CD4-positive, alpha-beta T cell treated with Interleukin-1 beta for 1 hour (primary cell): ENCODE data around the gene IFT43.

Experiments
- DNase-seq, 2 donors: peaks; one replicate each; pipeline ENCODE4 v3.0.0-alpha.2; 2020 to 2022

IFT43 gene

DNA sequence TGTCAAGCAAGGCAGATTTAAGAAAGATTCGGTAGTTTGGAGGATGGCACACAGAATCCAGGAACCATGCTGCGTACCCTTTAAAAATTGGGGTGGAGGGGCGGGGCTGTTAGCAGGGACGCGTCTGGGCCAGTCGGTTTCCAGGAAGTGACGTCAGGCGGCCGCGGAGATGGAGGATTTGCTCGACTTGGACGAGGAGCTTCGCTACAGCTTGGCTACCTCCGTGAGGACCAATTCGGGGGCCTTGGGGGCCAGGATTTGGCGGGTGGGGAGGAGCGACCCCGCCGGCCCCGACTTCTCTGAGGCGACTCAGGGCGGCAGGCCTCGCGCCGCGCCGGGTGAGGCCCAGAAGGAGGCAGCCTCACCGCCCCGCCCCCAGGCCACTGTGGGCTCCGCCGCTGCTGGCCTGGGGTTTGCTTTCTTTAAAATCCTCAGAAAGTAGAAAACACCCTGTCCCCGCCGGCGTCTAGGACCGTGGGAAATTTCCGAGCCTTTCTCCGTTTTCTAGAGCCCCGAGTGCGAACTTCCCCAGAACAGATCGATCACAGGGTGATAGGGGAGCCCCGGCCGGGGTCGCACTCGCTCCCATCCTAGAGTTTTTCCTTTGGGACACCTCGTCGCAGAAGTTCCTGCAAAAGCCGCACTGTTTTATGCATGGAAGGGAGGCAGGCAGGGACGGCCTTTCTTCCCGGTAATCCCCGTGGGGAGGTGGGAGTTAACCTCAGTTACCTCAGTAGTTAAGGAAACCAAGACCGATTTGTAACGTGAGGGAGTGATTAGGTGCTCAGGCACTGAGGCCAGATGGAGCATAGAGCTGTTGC is at the start of gene IFT43:
IFT43 (plus strand) TSS at position 146 of the 821 bp plus-strand sequence; CDS start at position 170, 24 bp downstream.
- DNase-seq, result peak; percentile 89

DNA sequence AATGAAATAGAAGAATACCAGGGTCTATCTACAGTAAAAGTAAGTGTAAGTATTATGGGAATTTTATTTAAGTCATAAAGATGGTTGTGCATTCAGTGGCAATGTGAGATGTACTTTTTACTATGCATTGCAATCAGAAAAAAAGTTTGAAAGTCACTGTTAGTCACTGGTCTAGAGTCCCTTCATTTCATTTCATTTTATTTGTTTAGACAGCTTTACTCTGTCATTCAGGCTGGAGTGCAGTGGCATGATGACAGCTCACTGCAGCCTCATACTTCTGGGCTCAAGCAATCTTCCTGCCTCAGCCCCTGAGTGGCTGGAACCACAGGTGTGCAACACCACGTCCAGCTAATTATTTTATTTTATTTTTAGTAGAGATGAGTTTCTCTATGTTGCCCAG is 46.4 kb upstream of the IFT43 start:
- DNase-seq, result no peak

DNA sequence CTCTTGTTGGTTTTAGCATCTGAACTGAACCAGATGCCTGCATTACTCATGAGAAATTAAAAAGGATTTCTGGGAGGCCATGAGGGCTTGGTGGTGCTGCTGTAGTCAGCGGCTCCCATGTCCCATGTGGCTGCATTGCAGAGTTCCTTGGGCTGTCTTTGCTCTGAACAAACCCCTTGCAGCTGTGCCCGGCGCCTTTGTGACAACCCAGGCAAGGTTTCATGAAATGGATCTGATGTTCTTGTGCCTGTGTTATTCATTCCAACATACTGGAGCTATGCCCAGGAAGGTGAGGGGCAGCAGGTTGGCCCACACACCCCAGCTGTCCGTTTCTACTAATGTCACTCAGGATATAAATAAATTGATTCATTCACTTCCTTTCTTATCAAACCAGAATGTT is 44.5 kb upstream of the IFT43 start:
- DNase-seq, result no peak

DNA sequence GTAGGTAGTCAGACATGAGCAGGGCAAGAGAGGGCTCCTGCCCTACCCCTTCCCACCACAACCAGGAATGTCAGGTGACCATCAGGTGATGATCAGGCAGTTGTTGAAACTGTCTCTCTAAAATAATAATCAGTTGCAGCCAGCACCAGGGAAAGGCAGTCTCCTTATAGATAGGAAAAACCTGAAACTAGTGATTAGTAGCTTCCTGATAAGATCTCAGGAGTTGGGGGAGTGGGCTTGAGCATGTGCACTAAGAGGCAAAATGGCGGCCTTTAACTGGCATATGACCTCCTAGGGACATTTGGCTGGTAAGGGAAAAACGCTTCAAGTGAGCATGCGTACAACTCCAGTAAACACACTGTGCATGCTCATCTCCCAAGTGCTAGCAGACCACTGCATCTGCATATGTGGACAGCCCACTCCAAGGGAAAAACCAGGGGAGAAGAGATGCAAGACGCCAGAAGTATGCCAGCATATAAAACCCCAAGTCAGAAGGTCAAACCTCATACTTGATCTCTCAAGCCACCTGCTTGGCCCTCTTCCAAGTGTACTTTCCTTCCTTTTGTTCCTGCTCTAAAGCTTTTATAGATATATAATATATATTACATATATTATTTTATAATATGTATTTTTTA is 40.8 kb upstream of the IFT43 start:
- no peak for DNase-seq

DNA sequence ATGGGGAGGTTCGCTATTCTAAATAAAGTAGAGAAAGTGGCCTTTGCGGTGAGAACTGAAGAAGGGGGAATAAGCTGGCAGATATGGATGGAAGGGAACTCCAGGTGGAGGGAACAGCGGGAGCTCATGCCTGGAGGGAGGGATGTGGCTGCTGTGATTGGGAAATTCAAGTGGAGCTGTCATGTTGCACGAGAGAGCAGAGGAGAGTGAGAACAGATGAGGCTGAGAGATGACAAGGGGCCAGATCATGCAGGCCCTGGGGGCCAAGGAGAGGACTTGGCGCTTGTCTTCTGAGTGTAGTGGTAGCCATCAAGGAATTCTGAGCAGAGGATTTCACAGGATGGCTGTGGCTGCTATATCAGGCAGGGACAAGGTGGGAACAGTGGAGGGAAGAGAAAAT is 38.8 kb upstream of the IFT43 start:
- DNase-seq, result no peak

DNA sequence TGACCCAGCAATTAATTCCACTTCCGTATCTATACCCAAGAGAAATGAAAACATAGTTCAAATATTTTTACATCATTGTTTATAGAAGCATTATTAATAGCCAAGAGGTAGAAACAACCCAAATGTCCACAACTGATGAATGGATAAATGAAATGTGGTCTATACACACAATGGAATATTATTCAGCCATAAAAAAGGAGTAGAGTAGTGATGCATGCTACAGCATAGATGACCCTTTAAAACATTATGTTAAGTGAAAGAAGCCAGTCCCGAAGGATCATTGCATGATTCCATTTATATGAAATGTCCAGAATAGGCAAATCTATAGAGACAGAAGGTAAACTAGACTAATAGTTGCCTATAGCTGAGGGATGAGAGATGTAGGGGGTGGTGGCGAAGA is 33.1 kb upstream of the IFT43 start:
- no peak for DNase-seq

DNA sequence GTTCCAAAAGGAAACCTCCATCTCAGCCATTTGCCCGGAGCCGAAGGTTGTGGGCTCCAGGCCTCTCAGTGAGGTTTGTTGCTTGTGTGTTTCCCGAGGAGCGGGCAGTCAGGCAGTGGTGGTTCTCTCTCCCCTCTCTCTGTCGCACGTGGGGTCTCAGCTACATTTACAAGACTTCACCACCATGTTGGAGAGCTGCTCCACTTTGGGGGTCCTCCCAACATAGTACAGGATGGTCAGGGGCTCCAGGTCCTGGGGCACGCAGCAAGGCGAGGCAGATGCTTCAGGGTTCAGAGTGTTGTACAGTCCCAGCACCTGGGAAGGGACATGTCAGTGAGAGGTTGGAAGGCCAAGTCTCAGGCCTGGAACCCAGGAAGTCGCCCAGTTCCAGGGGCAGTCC is 26.5 kb upstream of the IFT43 start:
- DNase-seq, result no peak

DNA sequence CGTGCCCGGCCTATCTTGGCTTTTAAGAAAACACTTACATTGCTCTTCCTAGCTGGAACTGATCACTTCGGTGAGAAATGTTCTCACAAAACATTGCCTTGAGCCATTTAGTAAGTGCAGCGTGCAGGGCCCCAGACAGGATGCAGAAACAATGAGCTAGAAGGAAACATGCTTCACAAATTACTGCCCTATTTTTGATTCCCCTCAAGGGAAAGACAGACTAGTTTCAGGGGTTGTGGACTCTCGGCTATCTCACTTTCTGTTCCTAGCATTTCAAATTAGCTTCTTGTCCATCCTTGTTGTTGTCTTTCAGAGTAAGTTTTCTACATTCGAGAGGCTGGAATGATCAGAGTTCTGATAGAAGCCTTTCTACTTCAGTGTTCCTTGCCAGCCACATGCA is 25.3 kb upstream of the IFT43 start:
- DNase-seq, result no peak

DNA sequence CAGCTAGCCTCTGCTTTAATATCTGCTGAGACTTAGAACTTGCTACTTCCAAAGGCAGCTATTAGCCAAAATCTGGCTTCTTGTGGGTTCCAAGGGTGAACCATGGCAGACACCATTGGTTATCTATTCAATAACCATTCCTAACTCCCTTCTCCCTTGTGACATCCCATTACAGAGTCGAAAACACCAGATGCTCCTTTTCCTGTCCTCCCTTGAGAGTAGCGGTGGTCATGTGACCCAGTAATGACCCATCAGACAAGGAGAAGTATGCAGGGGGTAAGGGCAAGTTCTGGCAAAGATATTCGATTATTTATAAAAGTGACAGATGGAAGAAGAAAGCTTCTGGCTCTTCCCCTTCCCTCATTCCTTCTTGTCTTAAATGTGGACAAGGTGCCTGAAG is 23.9 kb upstream of the IFT43 start:
- DNase-seq, result no peak

DNA sequence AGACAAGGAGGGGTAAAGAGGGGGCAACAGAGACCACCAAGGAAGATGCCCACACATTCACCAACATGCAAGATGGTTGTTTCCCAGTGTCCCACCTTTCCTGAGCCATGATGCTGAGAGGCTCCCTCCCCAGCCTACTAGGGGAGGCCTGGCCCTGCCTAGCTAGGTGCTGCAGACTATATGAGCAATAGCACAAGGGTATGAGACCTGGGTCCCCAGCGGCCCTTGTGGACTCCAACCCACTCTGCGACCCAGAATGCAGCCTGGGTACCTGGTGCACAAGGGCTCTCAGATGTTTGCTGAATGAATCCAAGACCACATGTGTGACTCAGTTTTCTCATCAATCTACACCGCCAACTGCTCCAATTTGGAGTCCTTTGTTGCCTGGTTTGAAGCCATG is 17.7 kb upstream of the IFT43 start:
- DNase-seq, result no peak

DNA sequence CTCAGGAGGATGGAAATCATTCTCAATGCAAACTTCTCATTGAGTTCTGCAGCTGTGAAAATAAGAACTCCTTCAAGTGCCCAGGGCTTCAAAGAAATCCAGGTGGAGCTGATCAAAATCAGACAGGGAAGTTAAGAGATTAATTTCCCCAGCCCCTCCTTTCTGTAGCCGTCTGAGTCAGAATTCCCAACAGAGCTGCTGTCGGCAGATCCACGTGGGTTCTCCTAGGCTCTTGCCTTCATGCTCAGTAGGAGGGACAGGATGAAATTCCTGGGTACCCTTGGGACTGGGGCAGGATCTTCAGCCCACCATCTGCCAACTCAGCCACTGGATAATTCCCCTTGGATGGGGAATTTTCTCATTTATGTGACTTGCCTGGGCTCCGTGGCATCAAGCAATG is 17.1 kb upstream of the IFT43 start:
- no peak for DNase-seq

DNA sequence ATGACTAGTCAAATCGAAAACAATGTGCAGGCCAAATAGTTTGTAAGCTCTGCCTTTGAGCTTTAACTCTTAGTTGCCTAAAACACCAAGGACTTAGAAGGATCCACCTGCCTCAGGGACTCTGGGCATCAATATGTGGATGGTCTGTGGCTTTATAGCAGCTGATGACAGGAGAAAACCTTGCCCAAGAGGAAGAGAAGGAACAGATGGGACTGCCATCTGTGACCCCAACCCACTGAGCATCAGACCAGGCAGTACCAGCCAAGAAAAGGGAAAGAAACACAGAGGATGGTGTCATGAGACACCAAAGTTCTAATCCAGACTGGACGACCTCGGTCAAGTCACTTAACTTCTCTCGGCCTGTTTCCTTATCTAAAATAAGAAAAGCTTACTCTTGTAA is 16.4 kb upstream of the IFT43 start:
- DNase-seq, result no peak

DNA sequence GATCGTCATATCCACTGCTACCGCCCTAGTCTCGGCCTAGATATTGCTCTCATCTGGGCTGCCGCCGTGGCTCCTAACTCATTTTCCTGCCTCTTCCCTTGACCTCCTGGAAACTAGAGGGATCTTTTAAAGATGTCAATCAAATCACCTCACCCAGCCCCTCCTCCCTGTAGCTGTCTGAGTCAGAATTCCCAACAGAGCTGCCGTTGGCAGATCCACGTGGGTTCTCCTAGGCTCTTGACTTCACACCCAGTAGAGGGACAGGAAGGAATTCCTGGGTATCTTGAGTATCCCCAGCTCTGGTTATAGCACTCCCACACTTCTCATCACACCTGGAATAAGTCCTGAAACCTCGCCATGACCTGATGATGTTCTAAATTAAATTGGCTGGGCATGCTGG is 15.7 kb upstream of the IFT43 start:
- no peak for DNase-seq

DNA sequence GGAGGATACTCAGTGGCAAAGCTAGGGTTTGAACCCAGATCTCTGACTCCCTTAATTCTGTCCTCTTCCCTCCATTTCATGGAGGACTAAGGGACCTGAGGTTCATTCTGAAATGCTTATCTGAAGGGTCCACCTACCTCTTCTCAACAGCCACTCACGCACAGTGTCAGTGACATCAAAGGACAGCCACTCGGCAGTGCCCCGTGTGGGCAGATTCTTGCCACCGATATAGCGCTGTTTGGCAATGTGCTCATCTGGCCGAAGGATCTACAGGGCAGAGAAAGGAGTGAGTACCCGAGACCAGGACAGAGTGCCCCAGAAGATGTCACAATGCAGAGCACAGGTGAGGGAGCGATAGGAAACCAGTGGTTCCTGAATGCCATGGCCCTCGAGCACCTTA is 14.6 kb upstream of the IFT43 start:
- no peak for DNase-seq

DNA sequence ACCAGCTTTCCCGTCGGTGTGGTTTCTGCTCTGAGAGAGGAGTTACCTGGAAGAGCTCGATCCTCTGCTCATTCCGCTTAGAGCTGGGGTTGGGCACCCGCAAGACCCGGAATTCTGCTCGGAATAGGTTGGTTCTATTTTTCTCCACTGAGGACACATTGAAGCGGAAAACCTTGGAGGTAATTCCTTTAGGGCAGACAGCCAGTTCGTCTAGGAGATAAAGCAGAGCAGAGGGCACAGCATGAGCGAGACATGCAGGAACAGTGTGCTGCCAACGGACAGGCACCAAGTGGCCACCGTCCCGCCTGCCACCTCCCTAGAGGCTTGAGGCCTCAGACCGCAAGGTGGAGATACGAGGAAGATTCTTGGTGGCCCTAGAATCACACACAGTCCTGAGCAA is 14.1 kb upstream of the IFT43 start:
- DNase-seq, result no peak

DNA sequence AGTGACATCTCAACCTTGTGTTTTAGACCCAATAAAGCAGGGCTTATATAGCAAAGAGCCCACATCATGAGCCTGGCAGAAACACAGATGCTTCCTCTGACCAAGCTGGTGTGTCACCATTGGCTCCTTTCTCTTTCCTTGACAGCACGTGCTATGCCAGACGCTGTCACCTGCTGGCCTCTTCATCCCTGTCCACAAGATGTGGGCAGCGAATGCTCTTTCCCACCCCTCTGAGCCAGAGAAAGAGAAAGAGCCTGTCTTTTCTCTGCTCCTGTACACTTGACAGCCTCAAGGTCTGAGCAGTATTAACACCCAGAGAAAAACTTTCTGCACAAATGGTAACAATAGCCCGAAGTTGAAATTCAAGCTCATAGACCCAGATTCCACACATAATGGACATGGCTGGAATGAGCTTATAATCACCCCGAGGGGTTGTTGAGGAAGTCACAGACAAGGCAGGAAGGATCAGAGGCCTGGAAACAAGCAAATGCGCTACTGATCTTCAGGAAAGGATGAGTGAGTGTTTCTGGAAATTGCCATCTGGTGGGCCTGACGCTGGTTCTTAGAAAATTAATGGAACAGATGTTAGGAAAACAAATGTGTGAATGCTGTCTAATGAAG is 12.7 kb upstream of the IFT43 start:
- no peak for DNase-seq

DNA sequence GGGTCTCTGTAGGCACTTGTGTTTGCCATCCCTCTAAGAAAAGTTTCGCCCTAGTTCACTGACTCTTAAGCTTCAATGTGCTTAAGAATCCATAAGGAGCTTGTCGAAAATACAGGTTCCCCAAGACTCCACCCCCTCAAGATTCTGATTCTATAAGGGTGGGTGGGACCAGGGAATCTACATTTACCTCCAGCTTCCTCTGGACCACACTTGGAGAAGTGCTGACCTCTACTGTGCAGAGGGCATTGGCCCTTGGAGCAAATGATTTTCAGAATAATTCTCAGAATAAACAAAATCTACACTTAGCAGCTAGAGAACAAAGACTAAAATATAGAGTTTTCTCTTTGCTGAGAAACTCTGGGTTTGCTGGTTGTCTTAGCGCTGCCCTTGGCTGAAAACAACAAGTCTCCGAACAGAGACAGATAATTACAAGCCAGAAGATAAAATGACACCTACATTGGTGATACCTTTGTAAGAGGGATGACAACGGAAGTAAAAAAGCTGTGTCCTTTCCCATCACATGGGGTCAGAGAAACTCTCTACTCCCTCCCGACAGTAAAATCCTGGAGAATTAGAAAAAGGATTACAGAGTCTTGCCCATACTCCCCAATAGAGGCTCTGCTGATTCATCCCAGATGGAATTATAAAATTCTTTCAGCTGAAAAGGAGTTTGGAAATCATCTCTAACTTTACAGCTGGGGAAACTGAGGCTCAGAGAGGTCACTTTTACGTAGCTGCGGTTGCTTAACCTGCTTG is 8.6 kb upstream of the IFT43 start:
- no peak for DNase-seq

DNA sequence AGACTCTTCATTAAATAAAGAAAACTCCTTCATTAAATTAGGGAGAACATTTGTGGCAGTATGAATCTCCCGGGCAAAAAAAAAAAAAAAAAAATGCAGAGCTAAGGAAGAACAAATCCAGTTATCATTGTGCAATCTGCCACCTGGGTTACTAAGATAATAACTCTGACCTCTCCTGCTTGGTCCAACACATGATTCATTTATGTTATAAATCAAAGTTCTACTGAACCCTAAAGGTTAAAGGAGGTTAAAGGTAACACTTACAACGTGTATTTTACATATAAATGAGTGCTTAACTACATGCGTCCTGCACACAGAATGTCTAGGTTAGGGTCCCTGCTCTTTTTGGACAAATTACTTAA is 8.0 kb upstream of the IFT43 start:
- DNase-seq, result no peak

DNA sequence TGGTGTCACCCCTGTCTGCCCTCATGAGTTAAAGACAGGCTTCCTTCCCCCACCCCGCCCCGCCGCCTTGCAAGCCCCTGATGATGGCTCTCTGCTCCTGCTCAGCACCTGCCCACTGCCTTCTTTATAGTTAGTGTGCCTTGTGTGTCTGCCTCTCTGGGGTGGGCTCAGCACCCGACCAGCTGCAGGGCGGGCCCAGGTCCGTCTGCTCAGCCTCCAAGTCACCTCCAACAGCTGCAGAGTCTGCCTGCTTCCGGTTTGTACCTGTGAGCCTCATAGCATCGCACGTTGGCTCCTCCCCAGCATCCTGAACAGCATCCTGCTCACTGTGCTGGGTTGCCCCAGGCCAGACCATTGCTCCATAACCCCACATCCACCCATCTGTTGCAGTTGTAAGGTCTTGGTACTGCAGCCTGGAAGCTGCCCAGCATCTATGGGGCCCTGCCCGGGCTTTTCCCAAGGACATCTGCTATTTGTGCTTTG is 7.3 kb upstream of the IFT43 start:
- DNase-seq, result peak; percentile 19 to 26

DNA sequence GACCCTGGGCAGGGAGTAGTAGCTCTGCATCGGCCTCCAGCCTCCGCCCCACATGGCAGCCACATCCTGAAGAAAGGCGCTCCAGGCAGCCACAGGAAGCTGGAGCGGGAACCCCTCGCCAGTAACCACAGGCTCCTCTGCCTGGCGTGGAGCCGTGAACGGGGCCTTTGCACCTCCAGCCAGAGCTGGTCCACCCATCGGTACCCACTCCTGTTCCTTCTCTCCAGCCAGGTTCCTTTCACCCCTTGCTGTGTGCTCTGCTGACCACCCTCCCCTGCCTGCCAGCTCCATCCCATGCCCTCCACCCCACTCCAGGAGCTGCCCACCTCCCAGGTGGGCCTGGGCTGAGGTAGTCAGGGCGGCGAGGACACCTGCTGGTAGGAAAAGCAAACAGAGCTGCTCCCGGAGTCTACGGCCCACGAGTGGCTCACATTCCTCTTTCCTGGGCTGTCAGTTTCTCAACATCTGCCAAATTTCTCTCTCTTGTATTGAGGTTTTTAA is 6.4 kb upstream of the IFT43 start:
- DNase-seq, result peak in 1 of 2 donors; percentile 13

DNA sequence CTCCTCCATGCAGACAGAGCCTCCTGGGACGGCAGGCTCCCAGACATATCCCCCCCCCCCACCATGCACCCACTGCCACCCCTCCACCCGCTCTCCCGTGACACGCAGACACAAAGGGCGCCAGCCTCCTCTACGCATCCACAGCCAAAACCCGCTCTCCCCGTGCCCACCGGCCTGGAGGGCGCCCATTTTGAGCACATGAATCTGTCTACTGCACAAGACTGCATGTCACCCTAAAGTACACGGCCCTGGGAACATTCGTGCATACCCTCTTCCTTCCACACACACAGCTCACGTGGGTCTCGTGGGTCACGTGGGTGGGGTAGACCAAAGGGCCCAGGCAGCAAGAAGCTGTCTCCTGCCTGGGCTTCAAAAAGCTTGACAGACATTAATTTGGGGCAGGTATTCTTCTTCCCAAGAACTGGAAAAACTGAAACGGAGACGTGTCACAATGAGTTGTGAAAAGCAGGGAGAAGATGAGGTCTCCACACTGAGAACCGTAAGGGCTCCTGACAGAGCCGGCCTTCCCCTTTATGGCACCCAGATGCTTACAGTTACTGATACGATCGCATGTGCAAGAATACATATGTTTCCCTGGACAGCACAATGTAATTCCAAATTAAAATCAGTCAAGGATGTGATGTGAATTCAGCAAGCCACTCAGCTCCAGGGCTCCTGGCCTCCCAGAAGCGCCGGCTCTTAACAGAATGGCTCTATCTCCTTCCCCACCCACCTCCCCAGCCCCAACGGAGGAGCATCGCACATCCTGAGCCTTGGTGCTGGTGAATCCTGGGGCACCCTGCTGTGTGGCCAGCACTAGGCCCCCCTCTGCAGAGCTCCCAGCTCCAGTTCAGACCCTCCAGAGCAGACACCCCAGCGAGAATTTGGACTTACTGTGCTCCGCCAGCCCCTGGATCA is 5.7 kb upstream of the IFT43 start:
- DNase-seq, result no peak

DNA sequence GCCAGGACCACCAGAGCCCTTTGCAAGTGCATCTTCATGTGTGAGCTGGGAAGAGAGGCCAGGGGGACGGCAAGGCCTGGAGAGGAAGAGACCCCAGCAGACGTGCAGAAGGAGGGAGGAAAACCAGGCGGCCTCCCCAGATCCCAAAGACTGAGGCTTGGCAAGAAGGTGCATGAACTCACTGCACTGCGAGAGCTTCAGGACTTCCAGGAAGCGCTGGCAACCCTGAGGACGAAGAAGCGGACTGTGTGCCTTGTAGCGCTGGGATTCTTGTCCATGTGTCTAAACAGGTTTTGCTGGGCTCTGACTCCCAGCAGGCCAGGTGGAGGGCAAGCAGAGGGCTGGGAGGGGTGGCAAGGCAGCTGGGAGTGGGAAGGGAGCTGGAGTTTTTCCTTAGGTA is 4.7 kb upstream of the IFT43 start:
- DNase-seq, result no peak
